Calu3 (cell line): Measurements from ENCODE around the gene KRT33B. TPM values are rescaled to one million over a fixed set of nuclear protein-coding genes. Genes with fewer than 3 reads are reported as not detected.

Experiments used
- BruUV-seq: library from RNA; stranded (reverse); fragments of 400-500 nt; replicated peaks from 2 replicates; lab custom pipeline; 2021; lab: Mats Ljungman, UMichigan
- CTCF ChIA-PET: fragments of 300-600 bp; sonication (Branson Sonifier 250); formaldehyde crosslinking; loops from one replicate; lab custom pipeline; 2022; ENCODE audit warnings: antibody characterized with exemption; lab: Charles Lee
- DNase-seq: peaks from one replicate; pipeline ENCODE4 v3.0.0; 2022
- H3K27ac Mint-ChIP-seq: one replicate; pipeline ENCODE4 v1.8.0; 2022; ENCODE audit warnings: mixed read lengths; ENCODE audit not compliant: unreplicated experiment
- H3K27me3 Mint-ChIP-seq: one replicate; pipeline ENCODE4 v1.8.0; 2022; ENCODE audit warnings: mixed read lengths; ENCODE audit not compliant: unreplicated experiment
- H3K36me3 Mint-ChIP-seq: one replicate; pipeline ENCODE4 v1.8.0; 2022; ENCODE audit warnings: mild to moderate bottlenecking, moderate library complexity, mixed read lengths; ENCODE audit not compliant: insufficient read depth, unreplicated experiment
- H3K4me1 Mint-ChIP-seq: one replicate; pipeline ENCODE4 v1.8.0; 2022; ENCODE audit warnings: mild to moderate bottlenecking, low read depth, mixed read lengths; ENCODE audit not compliant: unreplicated experiment
- H3K4me3 Mint-ChIP-seq: one replicate; pipeline ENCODE4 v1.8.0; 2022; ENCODE audit warnings: mild to moderate bottlenecking, low read depth, moderate library complexity, mixed read lengths; ENCODE audit not compliant: unreplicated experiment
- H3K9me3 Mint-ChIP-seq: one replicate; pipeline ENCODE4 v1.8.0; 2022; ENCODE audit warnings: low read depth, mixed read lengths; ENCODE audit not compliant: unreplicated experiment
- intact Hi-C: fragments of 100-400 bp; cut with micrococcal nuclease; formaldehyde crosslinking; loops from one replicate; pipeline ENCODE4 v1.10.0; 2022; ENCODE audit not compliant: unreplicated experiment
- total RNA-seq: library from RNA; stranded (reverse); gene quantifications from 2 replicates; pipeline ENCODE4 v1.2.3, GENCODE V29; 2022
- TF ChIP-seq, protein P1 (sequence below): fragments of 200-600 bp; IDR thresholded peaks from one replicate; pipeline ENCODE4 v1.8.0; 2022; ENCODE audit warnings: antibody characterized with exemption; ENCODE audit not compliant: unreplicated experiment

The KRT33B gene
- total RNA-seq, 1 experiment from 2014 or later, result not detected

DNA sequence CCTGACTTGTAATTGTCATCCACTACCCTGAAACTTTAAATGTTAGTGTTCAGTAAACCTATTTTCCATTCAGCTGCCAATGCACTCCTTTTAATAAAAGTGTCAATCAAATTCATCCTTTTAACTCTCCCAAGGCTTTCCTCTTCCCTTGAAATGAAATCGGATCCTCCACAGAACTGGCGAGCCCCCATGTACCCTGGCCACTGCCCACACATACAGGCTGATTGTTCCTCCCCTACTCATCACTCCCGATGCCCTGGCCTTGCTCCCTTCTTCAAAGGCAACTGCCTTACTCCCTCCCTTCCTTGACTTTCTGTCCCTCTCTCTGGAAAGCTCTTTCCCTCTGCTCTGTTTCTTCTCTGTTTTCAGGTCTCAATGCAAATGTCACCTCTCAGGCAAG is 26.6 kb downstream of the KRT33B start:
- no peak overlapping the region for H3K27ac Mint-ChIP-seq
- no TSS peak for BruUV-seq
- H3K9me3 Mint-ChIP-seq, result peaks cover 4% of the 10 kb centered on the region
- CTCF ChIA-PET, result interaction anchor here (0.7 kb wide), 1 partner anchor 472 kb away, joined by 3 read pairs; no protein-coding TSS in a partner anchor
- TF ChIP-seq, protein P1, sequence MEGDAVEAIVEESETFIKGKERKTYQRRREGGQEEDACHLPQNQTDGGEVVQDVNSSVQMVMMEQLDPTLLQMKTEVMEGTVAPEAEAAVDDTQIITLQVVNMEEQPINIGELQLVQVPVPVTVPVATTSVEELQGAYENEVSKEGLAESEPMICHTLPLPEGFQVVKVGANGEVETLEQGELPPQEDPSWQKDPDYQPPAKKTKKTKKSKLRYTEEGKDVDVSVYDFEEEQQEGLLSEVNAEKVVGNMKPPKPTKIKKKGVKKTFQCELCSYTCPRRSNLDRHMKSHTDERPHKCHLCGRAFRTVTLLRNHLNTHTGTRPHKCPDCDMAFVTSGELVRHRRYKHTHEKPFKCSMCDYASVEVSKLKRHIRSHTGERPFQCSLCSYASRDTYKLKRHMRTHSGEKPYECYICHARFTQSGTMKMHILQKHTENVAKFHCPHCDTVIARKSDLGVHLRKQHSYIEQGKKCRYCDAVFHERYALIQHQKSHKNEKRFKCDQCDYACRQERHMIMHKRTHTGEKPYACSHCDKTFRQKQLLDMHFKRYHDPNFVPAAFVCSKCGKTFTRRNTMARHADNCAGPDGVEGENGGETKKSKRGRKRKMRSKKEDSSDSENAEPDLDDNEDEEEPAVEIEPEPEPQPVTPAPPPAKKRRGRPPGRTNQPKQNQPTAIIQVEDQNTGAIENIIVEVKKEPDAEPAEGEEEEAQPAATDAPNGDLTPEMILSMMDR, result no peak
- H3K4me1 Mint-ChIP-seq, result peaks cover 36% of the 10 kb centered on the region
- intact Hi-C loops, result no loop called here
- DNase-seq, result no peak
- no peaks in the 10 kb centered on the region for H3K27me3 Mint-ChIP-seq
- no peaks in the 10 kb centered on the region for H3K36me3 Mint-ChIP-seq
- H3K4me3 Mint-ChIP-seq, result no peak overlapping the region

DNA sequence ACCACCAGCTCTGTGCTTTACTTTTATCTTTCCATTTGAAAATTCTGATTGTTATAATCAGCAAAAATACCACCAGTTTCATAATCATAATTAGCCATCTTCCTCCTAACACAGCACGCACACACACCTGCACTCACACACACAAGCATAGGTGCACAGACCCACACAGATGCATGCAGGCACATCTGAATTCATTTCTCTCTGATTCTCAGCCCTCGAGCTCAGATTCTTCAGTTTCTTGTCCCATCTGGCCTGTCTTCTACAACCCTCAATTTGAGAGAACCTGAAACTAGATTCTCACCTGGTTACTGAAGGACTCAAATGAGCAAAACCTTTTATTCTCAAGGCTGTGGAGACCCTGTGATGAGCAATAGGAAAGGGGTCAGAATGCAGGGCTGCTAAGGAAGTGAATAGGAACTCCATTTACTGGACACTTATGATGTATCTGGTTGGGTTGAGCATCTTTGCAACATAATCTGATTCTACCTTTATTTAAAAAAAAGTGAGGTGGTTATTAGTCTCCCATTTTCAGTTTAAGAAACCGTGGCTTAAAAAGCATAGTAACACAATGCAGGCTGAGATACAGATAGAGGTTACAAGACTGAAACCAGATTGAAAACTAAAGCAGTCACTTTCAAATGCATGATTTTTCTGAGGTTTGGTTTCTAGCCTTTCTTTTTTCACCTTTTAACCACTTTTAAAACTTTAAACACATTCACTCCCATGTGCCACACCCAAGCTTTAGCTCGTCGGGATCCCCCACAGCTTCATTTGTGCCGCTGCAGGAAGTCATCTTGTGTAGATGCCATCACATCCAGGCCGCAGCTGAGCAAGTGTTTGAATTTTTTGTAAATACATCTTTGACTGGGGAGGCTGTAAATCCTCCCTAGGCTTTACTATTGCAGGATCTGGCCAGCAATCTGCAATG is 28.4 kb downstream of the KRT33B start:
- no peak for DNase-seq
- CTCF ChIA-PET, result interaction anchor here (1.3 to 2.9 kb wide), 2 partner anchors 208 to 322 kb away, joined by 3 to 9 read pairs; no protein-coding TSS in a partner anchor
- Mint-ChIP-seq H3K36me3 (no peaks in the 10 kb centered on the region), H3K4me1 (peaks cover 32% of the 10 kb centered on the region), H3K4me3 (peak overlapping the region; percentile 4), H3K27me3 (no peaks in the 10 kb centered on the region), H3K27ac (peak overlapping the region; percentile 25), H3K9me3 (peaks cover 4% of the 10 kb centered on the region)
- intact Hi-C loops, result no loop called here
- TF ChIP-seq, protein P1, result no peak
- no TSS peak for BruUV-seq

DNA sequence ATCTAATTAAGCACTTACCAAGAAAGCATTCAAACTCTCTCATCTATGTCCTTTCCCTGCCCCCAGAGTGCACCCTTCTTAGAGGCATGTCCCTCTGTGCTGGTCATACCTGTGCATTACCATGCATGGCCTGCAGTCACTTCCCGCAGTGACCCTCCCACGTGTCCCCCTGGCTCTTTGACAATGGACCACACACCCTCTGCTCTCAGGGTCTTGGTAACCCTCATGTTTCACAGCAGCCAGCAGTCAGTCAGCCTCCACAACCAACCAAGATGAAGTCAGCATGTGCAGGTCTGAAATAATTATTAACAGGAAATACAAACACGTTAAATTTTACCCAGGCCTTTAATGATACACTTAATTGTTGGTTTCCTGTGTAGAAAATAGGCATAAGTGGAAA is 29.1 kb downstream of the KRT33B start:
- Mint-ChIP-seq H3K9me3 (peaks cover 4% of the 10 kb centered on the region), H3K4me1 (peaks cover 32% of the 10 kb centered on the region), H3K27ac (peak overlapping the region; percentile 25), H3K27me3 (no peaks in the 10 kb centered on the region), H3K4me3 (peak overlapping the region; percentile 4), H3K36me3 (no peaks in the 10 kb centered on the region)
- TF ChIP-seq, protein P1, result peak; percentile 37
- intact Hi-C loops, result no loop called here
- DNase-seq, result peak; percentile 58
- CTCF ChIA-PET, result interaction anchor here (0.7 to 2.9 kb wide), 3 partner anchors 108 to 322 kb away, joined by 3 to 9 read pairs (median 3); no protein-coding TSS in a partner anchor
- BruUV-seq, result no TSS peak

DNA sequence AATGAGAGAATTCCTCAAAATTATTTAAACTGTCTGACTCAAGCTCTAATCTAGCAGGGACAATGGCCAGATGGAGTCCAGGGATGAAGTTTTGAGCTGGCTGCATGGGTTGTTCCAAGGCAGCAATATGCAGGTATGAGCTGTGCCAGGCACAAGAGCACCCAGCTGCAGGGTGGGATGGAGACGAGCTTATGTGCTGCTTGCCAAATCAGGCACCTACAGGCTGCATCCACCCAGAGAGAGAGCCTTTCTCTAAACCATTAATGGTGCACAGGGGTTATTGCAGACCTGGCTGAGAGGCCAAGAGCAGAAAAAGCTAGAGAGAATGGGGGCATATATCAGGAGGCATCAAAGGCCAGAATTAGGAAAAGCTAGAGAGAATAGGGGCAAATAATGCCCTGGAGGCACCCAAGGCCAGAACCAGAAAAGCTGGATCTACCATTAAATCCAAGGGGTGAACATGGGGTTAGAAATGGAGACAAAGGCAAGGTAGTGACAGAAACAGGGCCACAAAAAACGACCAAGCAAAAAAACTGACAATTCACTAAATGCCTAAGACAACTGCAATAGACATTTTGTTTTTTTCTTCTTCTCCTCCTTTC is 29.9 kb downstream of the KRT33B start:
- no TSS peak for BruUV-seq
- Mint-ChIP-seq H3K4me3 (peak overlapping the region; percentile 4), H3K27me3 (no peaks in the 10 kb centered on the region), H3K9me3 (peaks cover 4% of the 10 kb centered on the region), H3K36me3 (no peaks in the 10 kb centered on the region), H3K27ac (peak overlapping the region; percentile 25), H3K4me1 (peaks cover 32% of the 10 kb centered on the region)
- CTCF ChIA-PET, result interaction anchor here (0.7 to 2.9 kb wide), 5 partner anchors 17 to 455 kb away, joined by 3 to 9 read pairs (median 3); partner anchors contain the start of gene KRT20
- TF ChIP-seq, protein P1, result no peak
- intact Hi-C loops, result loop anchor here (5.0 to 10.0 kb wide), 2 partner anchors 78 to 155 kb away; no protein-coding TSS in a partner anchor
- DNase-seq, result no peak
